Measurements from ENCODE around the gene GRPEL2. TPM values are rescaled to one million over a fixed set of nuclear protein-coding genes. Genes with fewer than 3 reads are reported as not detected.
A peak's percentile ranks its signal among the peaks of the same experiment; 100 is the strongest.

The GRPEL2 gene
- total and polyA plus RNA-seq, 7 experiments from 2014 or later, result 5.9 to 40.1 (median 13.4) TPM

GRCh38 chr5:149367249-149367971, 22.1 kb downstream of the GRPEL2 start:
- CTCF ChIA-PET, result interaction anchor here (0.6 to 5.2 kb wide), 20 partner anchors 9 to 69 kb away, joined by 3 to 61 read pairs (median 5); partner anchors contain the start of genes GRPEL2 and PCYOX1L
- Histone ChIP-seq H3K9me3 (ENCODE audit: control insufficient read depth in 2 of 3, low read length in 3 of 3) (no peaks in the 10 kb centered on the region), H3K27me3 (ENCODE audit: control insufficient read depth in 2 of 2, insufficient read depth in 2 of 2, low read length in 2 of 2) (no peaks in the 10 kb centered on the region), H3K4me1 (ENCODE audit: control insufficient read depth in 2 of 2, insufficient read depth in 2 of 2, low read length in 2 of 2) (peaks cover 0 to 7% of the 10 kb centered on the region in 2 donors), H3K27ac (ENCODE audit: low read depth, low read length) (no peak overlapping the region), H3K4me3 (ENCODE audit: low read length) (no peak overlapping the region), H3K36me3 (ENCODE audit: control insufficient read depth in 2 of 3, insufficient read depth in 3 of 3, low read length in 3 of 3) (peaks cover 0 to 17% (median 0%) of the 10 kb centered on the region in 3 experiments)
- H3K4me1 Mint-ChIP-seq, result peaks cover 3 to 48% (median 27%) of the 10 kb centered on the region in 7 donors
- intact Hi-C loops (cut with micrococcal nuclease), result loop anchor here (1.0 to 5.0 kb wide), 4 partner anchors 10 to 195 kb away; no protein-coding TSS in a partner anchor
- H3K27me3 Mint-ChIP-seq, result no peaks in the 10 kb centered on the region
- H3K9me3 Mint-ChIP-seq, result peaks cover 0 to 2% (median 0%) of the 10 kb centered on the region in 11 donors
- H3K27ac Mint-ChIP-seq, result peak overlapping the region in 7 of 9 donors; percentile 13 to 68 (median 41)
- H3K36me3 Mint-ChIP-seq, result peaks cover 2 to 9% (median 6%) of the 10 kb centered on the region in 5 donors
- H3K4me3 Mint-ChIP-seq, result no peak overlapping the region
- POLR2A ChIA-PET, result interaction anchor here (1.4 to 4.4 kb wide), 4 partner anchors 10 to 69 kb away, joined by 3 to 43 read pairs (median 8); partner anchors contain the start of genes GRPEL2 and PCYOX1L
- DNase-seq (peak in 7 of 9 donors; percentile 25 to 65 (median 49)), ATAC-seq (peak; percentile 79)

DNA sequence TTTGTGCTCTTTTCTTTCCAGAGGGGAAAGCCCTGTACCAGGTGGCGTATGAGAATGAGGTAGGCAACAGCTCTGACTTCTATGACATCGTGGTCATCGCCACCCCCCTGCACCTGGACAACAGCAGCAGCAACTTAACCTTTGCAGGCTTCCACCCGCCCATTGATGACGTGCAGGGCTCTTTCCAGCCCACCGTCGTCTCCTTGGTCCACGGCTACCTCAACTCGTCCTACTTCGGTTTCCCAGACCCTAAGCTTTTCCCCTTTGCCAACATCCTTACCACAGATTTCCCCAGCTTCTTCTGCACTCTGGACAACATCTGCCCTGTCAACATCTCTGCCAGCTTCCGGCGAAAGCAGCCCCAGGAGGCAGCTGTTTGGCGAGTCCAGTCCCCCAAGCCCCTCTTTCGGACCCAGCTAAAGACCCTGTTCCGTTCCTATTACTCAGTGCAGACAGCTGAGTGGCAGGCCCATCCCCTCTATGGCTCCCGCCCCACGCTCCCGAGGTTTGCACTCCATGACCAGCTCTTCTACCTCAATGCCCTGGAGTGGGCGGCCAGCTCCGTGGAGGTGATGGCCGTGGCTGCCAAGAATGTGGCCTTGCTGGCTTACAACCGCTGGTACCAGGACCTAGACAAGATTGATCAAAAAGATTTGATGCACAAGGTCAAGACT, 22.8 kb downstream of the GRPEL2 start:
- Mint-ChIP-seq H3K4me1 (peaks cover 3 to 41% (median 26%) of the 10 kb centered on the region in 7 donors), H3K36me3 (peaks cover 2 to 7% (median 5%) of the 10 kb centered on the region in 5 donors), H3K9me3 (peaks cover 0 to 2% (median 0%) of the 10 kb centered on the region in 11 donors), H3K27me3 (no peaks in the 10 kb centered on the region), H3K27ac (peak overlapping the region in 3 of 9 donors; percentile 25 to 53 (median 25)), H3K4me3 (peak overlapping the region in 1 of 10 donors; percentile 55)
- H3K4me1 ChIP-seq (ENCODE audit: control insufficient read depth in 2 of 2, insufficient read depth in 2 of 2, low read length in 2 of 2), result peaks cover 0 to 7% of the 10 kb centered on the region in 2 donors
- intact Hi-C loops (cut with micrococcal nuclease), result loop anchor here (1.0 to 5.0 kb wide), 4 partner anchors 11 to 194 kb away; no protein-coding TSS in a partner anchor
- ChIA-PET POLR2A (interaction anchor here (1.0 to 4.4 kb wide), 7 partner anchors 8 to 69 kb away, joined by 3 to 43 read pairs (median 3); partner anchors contain the start of gene GRPEL2), CTCF (interaction anchor here (0.7 to 5.2 kb wide), 21 partner anchors 8 to 197 kb away, joined by 3 to 61 read pairs (median 5); partner anchors contain the start of genes GRPEL2, IL17B and PCYOX1L)
- no peaks in the 10 kb centered on the region for H3K9me3 ChIP-seq (ENCODE audit: control insufficient read depth in 2 of 3, low read length in 3 of 3)
- H3K27ac ChIP-seq (ENCODE audit: low read depth, low read length), result no peak overlapping the region
- no peak overlapping the region for H3K4me3 ChIP-seq (ENCODE audit: low read length)
- no peaks in the 10 kb centered on the region for H3K27me3 ChIP-seq (ENCODE audit: control insufficient read depth in 2 of 2, insufficient read depth in 2 of 2, low read length in 2 of 2)
- no peak for ATAC-seq
- DNase-seq, result no peak
- H3K36me3 ChIP-seq (ENCODE audit: control insufficient read depth in 2 of 3, insufficient read depth in 3 of 3, low read length in 3 of 3), result peaks cover 0 to 12% (median 0%) of the 10 kb centered on the region in 3 experiments

DNA sequence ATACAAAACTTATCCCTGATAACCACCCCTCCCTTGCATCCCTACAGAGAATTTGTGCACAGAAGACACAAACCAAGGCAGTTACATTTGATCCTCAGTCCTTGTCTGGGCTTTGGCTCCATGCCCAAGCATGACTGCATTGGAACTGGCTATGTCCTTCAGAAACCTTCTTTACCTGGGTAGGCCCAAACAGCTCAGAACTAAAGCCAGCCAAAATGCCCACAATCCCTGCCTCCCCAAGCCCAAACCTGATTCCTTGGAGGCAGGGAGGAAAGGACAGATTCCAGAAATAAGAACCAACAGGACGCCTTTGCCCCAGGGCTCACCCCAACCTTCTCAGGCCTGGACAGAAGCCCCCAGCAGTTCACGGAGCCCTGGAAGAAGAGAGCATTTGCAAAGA, 25.6 kb downstream of the GRPEL2 start:
- Mint-ChIP-seq H3K9me3 (peaks cover 0 to 2% (median 0%) of the 10 kb centered on the region in 11 donors), H3K27ac (peak overlapping the region in 1 of 9 donors; percentile 50), H3K4me1 (peaks cover 3 to 31% (median 23%) of the 10 kb centered on the region in 7 donors), H3K36me3 (peaks cover 0 to 4% (median under 1%) of the 10 kb centered on the region in 5 donors), H3K4me3 (no peak overlapping the region), H3K27me3 (no peaks in the 10 kb centered on the region)
- H3K27me3 ChIP-seq (ENCODE audit: control insufficient read depth in 2 of 2, insufficient read depth in 2 of 2, low read length in 2 of 2), result no peaks in the 10 kb centered on the region
- no peak overlapping the region for H3K27ac ChIP-seq (ENCODE audit: low read depth, low read length)
- no peak overlapping the region for H3K4me3 ChIP-seq (ENCODE audit: low read length)
- no peaks in the 10 kb centered on the region for H3K9me3 ChIP-seq (ENCODE audit: control insufficient read depth in 2 of 3, low read length in 3 of 3)
- peaks cover 0 to 7% of the 10 kb centered on the region in 2 donors for H3K4me1 ChIP-seq (ENCODE audit: control insufficient read depth in 2 of 2, insufficient read depth in 2 of 2, low read length in 2 of 2)
- DNase-seq, result no peak
- no peak for ATAC-seq
- H3K36me3 ChIP-seq (ENCODE audit: control insufficient read depth in 2 of 3, insufficient read depth in 3 of 3, low read length in 3 of 3), result peaks cover 0 to 4% (median 0%) of the 10 kb centered on the region in 3 experiments
- ChIA-PET POLR2A (interaction anchor here (0.8 to 1.7 kb wide), 4 partner anchors 11 to 69 kb away, joined by 3 to 5 read pairs (median 4); no protein-coding TSS in a partner anchor), CTCF (interaction anchor here (0.9 to 8.0 kb wide), 11 partner anchors 10 to 194 kb away, joined by 3 to 147 read pairs (median 5); partner anchors contain the start of gene GRPEL2)
- intact Hi-C loops (cut with micrococcal nuclease), result loop anchor here (1.0 kb wide), 7 partner anchors 14 to 230 kb away; partner anchors contain the start of genes ABLIM3 (in 2 of the 2) and GRPEL2 (in 1 of the 2)

DNA sequence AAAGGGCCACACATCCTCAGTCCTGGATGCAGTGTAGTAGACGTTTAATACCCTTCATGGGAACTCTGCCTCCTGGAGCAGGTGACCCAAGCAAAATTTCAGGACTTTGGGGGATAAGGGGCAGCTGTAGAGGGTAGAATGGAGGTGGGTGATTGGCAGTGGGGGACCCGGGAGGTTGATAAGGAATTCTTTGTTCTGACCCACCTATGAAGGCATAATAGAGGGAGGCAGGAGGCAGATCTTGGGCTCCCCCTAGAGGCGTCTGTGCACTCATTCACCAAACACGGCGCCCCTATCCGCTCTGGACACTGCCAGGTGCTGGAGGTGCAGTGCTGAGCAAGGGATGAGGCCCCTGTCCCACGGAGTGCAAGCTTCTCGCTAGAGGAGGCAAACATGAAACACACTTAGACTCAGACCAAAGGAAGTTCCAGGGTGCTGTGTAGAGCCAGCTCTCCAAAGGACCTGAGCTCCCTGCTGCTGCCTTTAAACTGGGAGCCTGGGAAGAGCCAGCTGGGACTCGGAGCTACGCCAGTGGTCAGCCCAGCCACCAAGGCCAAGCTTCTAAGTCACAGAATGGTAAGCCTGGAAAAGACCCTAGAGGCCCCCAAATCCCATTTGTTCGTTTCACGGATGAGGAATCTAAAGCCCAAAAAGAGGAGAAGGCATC, 26.1 kb downstream of the GRPEL2 start:
- no peaks in the 10 kb centered on the region for H3K27me3 ChIP-seq (ENCODE audit: control insufficient read depth in 2 of 2, insufficient read depth in 2 of 2, low read length in 2 of 2)
- H3K9me3 ChIP-seq (ENCODE audit: control insufficient read depth in 2 of 3, low read length in 3 of 3), result no peaks in the 10 kb centered on the region
- peaks cover 0 to 2% (median 0%) of the 10 kb centered on the region in 11 donors for H3K9me3 Mint-ChIP-seq
- peak; percentile 38 to 76 (median 62) for DNase-seq
- H3K27ac Mint-ChIP-seq, result peak overlapping the region in 2 of 9 donors; percentile 50 to 83
- no peak overlapping the region for H3K4me3 Mint-ChIP-seq
- peaks cover 0 to 7% of the 10 kb centered on the region in 2 donors for H3K4me1 ChIP-seq (ENCODE audit: control insufficient read depth in 2 of 2, insufficient read depth in 2 of 2, low read length in 2 of 2)
- intact Hi-C loops (cut with micrococcal nuclease), result loop anchor here (1.0 kb wide), 7 partner anchors 14 to 230 kb away; partner anchors contain the start of genes ABLIM3 (in 2 of the 2) and GRPEL2 (in 1 of the 2)
- H3K27ac ChIP-seq (ENCODE audit: low read depth, low read length), result no peak overlapping the region
- ChIA-PET POLR2A (interaction anchor here (0.7 to 1.7 kb wide), 5 partner anchors 11 to 68 kb away, joined by 3 to 5 read pairs (median 4); no protein-coding TSS in a partner anchor), CTCF (interaction anchor here (0.6 to 8.0 kb wide), 21 partner anchors 10 to 193 kb away, joined by 3 to 147 read pairs (median 5); partner anchors contain the start of genes AFAP1L1 and GRPEL2)
- H3K4me3 ChIP-seq (ENCODE audit: low read length), result no peak overlapping the region
- no peaks in the 10 kb centered on the region for H3K27me3 Mint-ChIP-seq
- H3K4me1 Mint-ChIP-seq, result peaks cover 3 to 31% (median 23%) of the 10 kb centered on the region in 7 donors
- ATAC-seq, result peak; percentile 92
- peaks cover 0 to 4% (median 0%) of the 10 kb centered on the region in 3 experiments for H3K36me3 ChIP-seq (ENCODE audit: control insufficient read depth in 2 of 3, insufficient read depth in 3 of 3, low read length in 3 of 3)
- peaks cover 0 to 6% (median 4%) of the 10 kb centered on the region in 5 donors for H3K36me3 Mint-ChIP-seq

- intact Hi-C loops (cut with micrococcal nuclease), result no loop called here
- ATAC-seq (no peak), DNase-seq (no peak)
- no peak overlapping the region for H3K27ac ChIP-seq (ENCODE audit: low read depth, low read length)
- Mint-ChIP-seq H3K27me3 (no peaks in the 10 kb centered on the region), H3K27ac (no peak overlapping the region), H3K9me3 (peaks cover 0 to 2% (median 0%) of the 10 kb centered on the region in 11 donors), H3K4me1 (peaks cover 2 to 24% (median 22%) of the 10 kb centered on the region in 7 donors), H3K4me3 (no peak overlapping the region), H3K36me3 (peaks cover 0 to 10% (median 7%) of the 10 kb centered on the region in 5 donors)
- H3K9me3 ChIP-seq (ENCODE audit: control insufficient read depth in 2 of 3, low read length in 3 of 3), result no peaks in the 10 kb centered on the region
- no peaks in the 10 kb centered on the region for H3K27me3 ChIP-seq (ENCODE audit: control insufficient read depth in 2 of 2, insufficient read depth in 2 of 2, low read length in 2 of 2)
- H3K36me3 ChIP-seq (ENCODE audit: control insufficient read depth in 2 of 3, insufficient read depth in 3 of 3, low read length in 3 of 3), result peaks cover 0 to 4% (median 0%) of the 10 kb centered on the region in 3 experiments
- POLR2A ChIA-PET, result interaction anchor here (0.6 to 1.7 kb wide), 6 partner anchors 12 to 211 kb away, joined by 3 to 5 read pairs (median 4); no protein-coding TSS in a partner anchor
- H3K4me3 ChIP-seq (ENCODE audit: low read length), result no peak overlapping the region
- peaks cover 0 to 7% of the 10 kb centered on the region in 2 donors for H3K4me1 ChIP-seq (ENCODE audit: control insufficient read depth in 2 of 2, insufficient read depth in 2 of 2, low read length in 2 of 2)
- CTCF ChIA-PET, result interaction anchor here (0.6 to 8.0 kb wide), 20 partner anchors 9 to 193 kb away, joined by 3 to 147 read pairs (median 6); partner anchors contain the start of genes AFAP1L1 and GRPEL2
Measured at GRCh38 chr5:149372076-149372795, 26.9 kb downstream of the GRPEL2 start.

Data from naive thymus-derived CD4-positive, alpha-beta T cell (primary cell).